Activated CD4-positive, alpha-beta T cell treated with anti-CD3 and anti-CD28 coated beads for 1 hour (primary cell): ENCODE measurements around the gene CHAF1A.

ENCODE experiments used
- DNase-seq: peaks from one replicate; pipeline ENCODE4 v3.0.0-alpha.2; 2020

CHAF1A gene

DNA sequence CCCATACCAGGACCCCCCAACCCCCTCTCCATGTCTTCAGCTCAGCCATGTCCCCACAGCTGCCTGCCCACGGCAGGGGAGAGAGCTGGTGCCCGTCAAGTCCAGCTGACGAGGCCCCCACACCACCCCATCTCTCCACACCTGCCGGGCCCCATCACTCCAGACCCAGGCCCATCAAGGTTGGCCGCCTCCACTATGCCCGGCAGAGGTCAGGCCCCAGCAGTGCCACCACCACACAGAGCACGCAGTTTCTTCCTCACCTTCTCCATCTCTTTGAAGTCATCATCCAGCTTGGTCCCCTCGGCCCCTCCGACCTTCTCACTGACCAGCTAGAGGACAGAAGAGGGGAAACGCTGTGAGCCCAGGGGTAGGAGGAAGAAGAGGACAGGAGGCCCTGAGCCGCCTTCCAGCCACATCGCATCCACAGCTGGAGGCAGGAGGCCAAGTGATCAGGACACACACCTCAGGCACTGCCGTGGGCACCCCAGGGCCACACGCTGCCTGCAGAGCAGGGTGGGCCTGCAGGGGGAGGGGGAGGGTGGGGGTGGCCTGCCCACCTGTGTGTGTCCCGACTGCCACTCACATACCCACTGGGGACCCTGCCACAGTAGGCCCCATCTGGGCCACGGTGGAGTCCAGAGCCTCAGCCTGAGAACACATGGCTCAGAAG, 35.6 kb upstream of the CHAF1A start:
- DNase-seq, result no peak

- no peak for DNase-seq
These were observed 35.1 kb upstream of the CHAF1A start for GRCh38 chr19:4367336-4367723.

- DNase-seq, result no peak
These were observed 34.7 kb upstream of the CHAF1A start for GRCh38 chr19:4367781-4368127.

- DNase-seq, result no peak
These were observed 34.2 kb upstream of the CHAF1A start for GRCh38 chr19:4368128-4368820.

DNA sequence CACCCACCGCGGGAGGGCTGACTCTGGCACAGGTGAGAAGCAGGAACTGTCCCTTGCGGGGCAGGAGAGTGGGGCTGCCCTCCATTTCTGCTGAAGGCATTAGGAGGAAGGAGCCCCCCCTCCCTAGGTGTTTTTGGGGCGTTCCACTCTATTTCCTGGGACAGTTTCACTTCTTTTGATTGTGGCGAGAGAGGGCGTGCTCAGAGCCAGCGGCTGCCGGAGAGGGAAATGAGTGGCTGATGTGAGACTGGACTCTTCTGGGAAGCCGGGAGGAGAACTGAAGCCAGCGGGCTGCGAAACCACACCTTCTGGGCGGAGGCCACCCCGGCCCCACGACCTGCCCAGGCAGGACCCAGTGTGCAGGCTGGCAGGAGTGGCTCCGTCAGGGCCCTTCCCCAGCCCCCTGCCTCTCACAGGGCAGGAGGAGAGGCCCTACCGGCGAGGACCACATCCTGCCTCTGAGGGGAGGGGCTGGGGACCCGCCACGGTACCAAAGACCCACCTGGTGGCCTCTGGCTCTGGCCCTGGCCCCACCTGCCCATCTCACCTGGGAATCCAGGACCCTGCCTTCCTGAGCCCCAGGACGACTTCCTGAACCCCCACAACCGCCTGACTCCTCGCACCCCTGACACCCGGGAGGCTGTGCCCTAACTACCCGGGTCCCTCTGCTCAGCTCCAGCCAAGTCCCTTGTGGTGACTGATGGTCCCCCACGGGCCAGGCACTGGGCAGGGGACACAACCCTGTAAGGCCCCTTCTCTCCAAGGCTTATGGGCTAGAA, 33.1 kb upstream of the CHAF1A start:
- DNase-seq, result peak; percentile 44

DNA sequence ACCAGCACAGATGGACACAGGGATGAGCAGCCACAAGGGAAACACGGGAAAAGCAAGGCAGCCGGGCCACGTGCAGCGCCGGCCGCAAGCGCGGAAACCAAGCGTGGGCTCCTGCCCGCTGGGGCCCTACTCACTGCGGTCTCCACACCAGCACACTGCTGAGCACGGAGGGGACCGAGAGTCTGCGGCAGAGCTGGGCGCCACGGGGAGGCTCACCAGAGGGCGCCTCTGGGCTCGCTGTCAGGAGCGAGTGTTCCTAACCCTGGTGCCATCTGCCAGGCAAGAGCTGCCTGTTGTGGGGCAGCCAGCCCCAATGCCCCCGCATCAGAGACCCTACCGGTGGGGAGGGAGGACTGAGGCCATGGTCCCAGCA, 32.6 kb upstream of the CHAF1A start:
- peak; percentile 66 for DNase-seq

DNA sequence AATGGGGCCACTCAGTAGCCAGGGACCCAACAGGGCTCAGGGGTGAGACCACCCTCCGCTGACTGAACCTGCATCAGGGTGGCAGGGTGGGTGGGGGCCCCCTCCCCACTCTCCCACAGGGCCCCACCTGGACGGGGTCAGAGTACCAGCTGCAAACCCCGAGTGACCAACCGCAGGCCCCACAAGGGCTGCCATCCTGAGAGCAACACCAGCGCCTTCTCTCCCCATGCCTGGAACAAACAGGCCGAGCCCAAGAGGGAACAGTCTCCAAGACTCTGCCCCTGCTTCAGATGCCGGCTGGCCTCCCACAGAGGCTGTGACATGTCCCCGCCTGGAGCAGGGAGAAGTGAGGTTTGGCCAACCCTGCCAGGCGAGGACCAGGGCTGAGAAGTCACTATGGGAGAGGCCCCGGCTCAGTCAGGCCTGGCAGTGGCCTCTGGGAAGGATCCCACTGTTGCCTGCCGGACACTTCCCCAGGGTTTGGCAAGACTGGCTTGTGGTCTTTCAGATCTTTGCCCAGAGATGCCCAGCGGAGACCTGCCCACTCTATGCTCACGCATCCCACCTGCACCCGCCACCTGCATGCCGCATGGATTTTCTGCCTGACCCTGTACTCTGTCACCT, 31.9 kb upstream of the CHAF1A start:
- DNase-seq, result no peak

- no peak for DNase-seq
These were observed 30.9 kb upstream of the CHAF1A start for GRCh38 chr19:4371247-4372164.

DNA sequence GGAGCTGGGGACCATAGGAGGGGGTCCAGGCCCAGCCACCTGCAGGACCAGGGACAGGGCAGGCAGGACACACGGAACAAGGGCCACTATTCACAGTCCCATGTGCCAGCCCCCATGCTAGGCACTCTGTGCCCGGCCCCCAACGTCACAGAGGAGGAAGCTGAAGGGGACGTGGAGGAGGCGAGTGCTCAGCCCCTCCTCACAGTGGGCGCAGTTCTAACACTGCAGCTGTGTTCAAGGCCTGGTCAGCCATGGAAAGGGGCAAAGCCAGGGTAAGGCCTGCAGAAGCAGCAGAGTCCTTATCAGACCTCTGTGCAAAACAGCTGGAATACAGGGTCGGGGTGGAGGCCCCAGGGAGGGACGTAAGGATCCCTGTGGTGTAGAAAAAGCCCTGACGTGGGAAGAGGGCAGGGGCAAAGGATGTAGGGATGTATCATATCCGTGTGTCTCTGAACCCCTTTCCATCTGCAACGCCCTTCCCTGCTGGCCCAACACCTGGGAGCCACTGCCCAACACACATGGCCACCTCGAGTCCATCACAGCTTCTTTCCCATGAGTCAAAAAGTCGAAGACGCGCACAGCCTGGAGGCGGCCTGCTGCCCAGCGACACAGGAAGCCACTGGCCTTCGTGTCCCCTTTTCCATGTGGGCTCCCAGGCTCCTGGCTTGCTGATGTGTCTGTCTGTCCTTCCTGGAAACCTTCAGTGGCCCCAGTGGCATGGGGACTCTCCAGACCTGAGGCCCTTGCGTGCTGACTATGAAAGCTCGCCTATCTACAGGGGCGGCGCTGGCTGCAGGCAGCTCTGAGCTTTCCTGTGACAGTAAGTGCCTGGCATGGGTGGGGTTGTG, 30.1 kb upstream of the CHAF1A start:
- DNase-seq, result no peak

- no peak for DNase-seq
These were observed 29.4 kb upstream of the CHAF1A start for GRCh38 chr19:4373013-4373367.

DNA sequence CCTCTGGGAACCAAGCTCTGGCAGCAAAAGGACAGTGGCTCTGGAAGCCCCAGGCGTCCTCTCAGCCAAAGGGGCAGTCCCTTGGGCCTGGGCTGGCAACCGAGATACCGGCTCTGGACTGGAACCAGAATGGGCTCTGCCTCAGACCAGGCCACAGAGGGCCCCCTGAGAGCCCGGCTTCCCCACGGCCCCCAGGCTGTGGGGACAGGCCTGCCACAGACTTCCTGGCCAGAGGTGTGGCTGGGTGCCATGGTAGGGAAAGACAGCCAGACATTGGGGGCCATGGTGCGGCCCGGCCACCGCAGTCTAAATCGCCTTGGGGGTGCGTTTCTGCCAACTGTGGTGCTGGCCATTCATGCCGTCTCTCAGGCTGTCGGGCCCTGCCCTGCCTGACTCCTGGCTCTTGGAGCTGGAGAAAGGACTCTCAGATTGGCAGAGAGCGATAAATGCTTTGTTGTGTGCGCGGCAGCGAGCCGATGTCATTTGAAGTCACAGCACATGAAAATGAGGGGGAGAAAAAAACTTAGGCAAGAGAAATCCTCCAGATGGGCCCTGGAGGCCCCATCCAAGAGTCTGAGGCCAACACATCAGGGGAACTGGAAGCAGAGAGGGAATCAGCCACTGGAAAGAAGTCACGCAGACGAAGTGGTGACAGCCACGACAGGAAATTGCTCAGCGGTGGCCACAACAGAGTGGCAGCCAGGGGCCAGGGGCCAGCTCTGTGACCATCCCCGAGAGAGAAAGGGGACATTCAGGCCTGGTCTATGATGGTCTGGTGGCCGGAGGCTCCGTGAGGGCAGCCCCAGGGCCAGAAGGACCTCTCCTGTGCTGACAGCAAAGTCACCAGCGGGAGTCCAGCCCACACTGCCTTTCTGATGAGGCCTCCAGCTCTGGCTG, 28.6 kb upstream of the CHAF1A start:
- DNase-seq, result no peak

- no peak for DNase-seq
These were observed 27.8 kb upstream of the CHAF1A start for GRCh38 chr19:4374498-4375163.

GRCh38 chr19:4375164-4376027, 27.0 kb upstream of the CHAF1A start:
- DNase-seq, result no peak

DNA sequence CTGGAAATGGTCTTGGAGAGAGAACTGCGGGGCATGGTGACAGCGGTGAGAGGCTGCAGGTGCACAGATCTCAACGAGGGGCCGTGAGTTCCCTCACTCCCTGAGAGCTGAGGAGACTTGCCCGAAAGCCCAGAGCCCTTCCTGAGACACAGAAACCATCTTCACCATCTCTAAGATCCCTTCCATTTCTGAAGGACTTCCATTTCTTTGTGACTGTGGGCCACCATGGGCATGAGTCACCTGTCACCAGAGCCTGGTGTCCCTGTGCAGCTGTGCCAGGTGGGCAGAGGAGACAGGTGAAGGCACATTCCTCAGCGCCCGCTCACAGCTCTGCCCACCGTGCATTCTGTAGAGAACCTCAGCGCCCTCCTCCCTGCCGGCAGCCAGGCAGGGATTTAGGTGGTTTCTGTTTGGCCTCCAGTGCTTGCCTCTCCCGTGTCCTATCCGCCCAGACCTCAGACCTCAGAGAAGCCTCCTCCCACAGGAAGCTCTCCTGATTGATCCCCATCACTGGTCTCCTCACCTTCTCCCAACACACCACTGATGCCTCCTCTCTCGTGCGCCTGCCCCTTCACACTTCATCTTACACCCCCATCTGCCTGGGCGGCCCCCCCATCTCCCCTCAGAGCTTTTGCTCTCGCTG, 26.3 kb upstream of the CHAF1A start:
- DNase-seq, result no peak

DNA sequence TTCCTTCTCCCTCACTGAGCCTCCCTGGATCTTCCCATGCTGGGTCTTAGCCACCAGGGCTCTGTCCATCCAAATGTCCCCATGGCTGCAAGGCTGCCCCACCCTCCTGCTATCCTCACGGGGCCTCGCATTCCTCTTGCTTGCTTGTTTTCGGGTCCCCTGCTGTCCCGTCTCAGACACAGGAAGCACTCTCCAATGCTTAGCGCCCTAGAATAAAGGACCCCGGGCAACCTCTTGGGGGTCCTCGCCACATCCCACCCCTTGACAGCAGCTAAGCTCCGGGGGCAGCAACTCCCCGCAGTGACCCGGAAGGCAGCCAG, 25.8 kb upstream of the CHAF1A start:
- DNase-seq, result no peak

- DNase-seq, result no peak
These were observed 25.3 kb upstream of the CHAF1A start for GRCh38 chr19:4376991-4377781.

DNA sequence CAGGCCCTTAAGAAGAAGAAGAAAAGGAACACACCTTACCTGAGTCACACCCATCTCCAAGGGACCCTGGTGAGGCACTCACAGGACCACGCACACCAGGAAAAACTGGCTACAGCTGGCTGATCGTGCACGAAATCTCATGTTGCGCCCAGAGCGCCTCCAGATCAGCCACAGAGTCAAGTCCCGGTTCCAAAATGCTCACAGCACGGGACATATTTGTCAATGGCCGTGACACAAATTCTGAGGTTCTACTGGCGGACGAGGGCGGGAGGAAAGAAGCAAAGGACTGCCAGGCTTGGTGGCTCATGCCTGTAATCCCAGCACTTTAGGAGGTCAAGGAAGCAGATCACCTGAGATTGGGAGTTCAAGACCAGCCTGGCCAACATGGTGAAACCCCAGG, 23.6 kb upstream of the CHAF1A start:
- no peak for DNase-seq
